NCI-H510A (cell line): Measurements from ENCODE around the gene CRY1.
A peak's percentile ranks its signal among the peaks of the same experiment; 100 is the strongest.
"Not testable (repeated sequence)": the region's sequence is repeated elsewhere in the genome, so short reads cannot be mapped to it uniquely, and the experiment has no call there.

Source experiments
- DNase-seq: peaks from one replicate; lab custom pipeline; 2025; lab: John Stamatoyannopoulos, UW

CRY1 gene

GRCh38 chr12:106999446-106999845 lies 93.9 kb downstream of the CRY1 start:
- DNase-seq: no peak

- no peak for DNase-seq
These were observed 95.4 kb downstream of the CRY1 start for GRCh38 chr12:106997916-106998315.

- DNase-seq: not testable (repeated sequence)
These were observed 97.2 kb downstream of the CRY1 start for GRCh38 chr12:106996102-106996501.

GRCh38 chr12:106994579-106995220 lies 98.6 kb downstream of the CRY1 start:
- no peak for DNase-seq

- no peak for DNase-seq
These were observed 105.5 kb downstream of the CRY1 start for GRCh38 chr12:106987846-106988245.

- DNase-seq: peak; percentile 87
These were observed 106.5 kb downstream of the CRY1 start, which contains the start of gene MTERF2 for GRCh38 chr12:106986625-106987389. Gene MTERF2 (minus strand): TSS chr12:106987146. CDS start chr12:106978714, 8,432 bp downstream.

- DNase-seq: no peak
These were observed 107.2 kb downstream of the CRY1 start for GRCh38 chr12:106986135-106986534.

- DNase-seq: no peak
These were observed 107.9 kb downstream of the CRY1 start for GRCh38 chr12:106985479-106985878.

GRCh38 chr12:106984588-106985137 lies 108.7 kb downstream of the CRY1 start:
- DNase-seq: no peak

GRCh38 chr12:106982229-106982628 lies 111.1 kb downstream of the CRY1 start:
- DNase-seq: no peak

GRCh38 chr12:106981788-106982187 lies 111.6 kb downstream of the CRY1 start:
- DNase-seq: no peak

- DNase-seq: no peak
These were observed 112.4 kb downstream of the CRY1 start for GRCh38 chr12:106980944-106981343.

- DNase-seq: no peak
These were observed 115.1 kb downstream of the CRY1 start for GRCh38 chr12:106978035-106978800.

GRCh38 chr12:106976668-106977067 lies 116.7 kb downstream of the CRY1 start:
- no peak for DNase-seq

- DNase-seq: no peak
These were observed 117.2 kb downstream of the CRY1 start for GRCh38 chr12:106975993-106976658.

GRCh38 chr12:106975098-106975497 lies 118.3 kb downstream of the CRY1 start:
- no peak for DNase-seq

GRCh38 chr12:106974511-106974910 lies 118.8 kb downstream of the CRY1 start:
- no peak for DNase-seq

- no peak for DNase-seq
These were observed 119.8 kb downstream of the CRY1 start for GRCh38 chr12:106973545-106973944.

GRCh38 chr12:106971065-106971464 lies 122.3 kb downstream of the CRY1 start:
- no peak for DNase-seq

GRCh38 chr12:106964526-106964925 lies 128.8 kb downstream of the CRY1 start:
- DNase-seq: no peak

GRCh38 chr12:106962286-106962685 lies 131.1 kb downstream of the CRY1 start:
- DNase-seq: no peak

GRCh38 chr12:106960443-106960842 lies 132.9 kb downstream of the CRY1 start:
- no peak for DNase-seq
